Psoas muscle (tissue), 8 donors: ENCODE results near the gene ZDHHC3. TPM values are rescaled to one million over a fixed set of nuclear protein-coding genes. Genes with fewer than 3 reads are reported as not detected.

Source experiments
- ATAC-seq, 4 donors: fragments of 200-7000 bp; cut with Tn5 transposase; one replicate each; pipeline ENCODE4 v1.9.1; 2020; ENCODE audit warnings: moderate library complexity in 3 of 4, mild to moderate bottlenecking in 2 of 4
- DNase-seq, 2 donors: peaks; one replicate each; pipeline ENCODE4 v3.0.0-alpha.2; 2020
- H3K27ac ChIP-seq: fragments of 200-600 bp; one replicate; pipeline ENCODE4 v1.8.0; 2022
- H3K27me3 ChIP-seq, 3 donors: fragments of 200-600 bp in 1 of 3; one replicate each; pipeline versions ENCODE4 v1.6.1 to v1.8.0; 2013 to 2022; ENCODE audit warnings: low read length in 2 of 3, mild to moderate bottlenecking in 2 of 3, moderate library complexity in 1 of 3; ENCODE audit not compliant: insufficient read depth in 3 of 3
- H3K36me3 ChIP-seq, 2 donors: fragments of 200-600 bp in 1 of 2; one replicate each; pipeline versions ENCODE4 v1.6.1 to v1.8.0; 2013 to 2022; ENCODE audit warnings: low read depth in 1 of 2, mild to moderate bottlenecking in 1 of 2, moderate library complexity in 1 of 2; ENCODE audit not compliant: insufficient read depth in 1 of 2
- H3K4me1 ChIP-seq: fragments of 200-600 bp; one replicate; pipeline ENCODE4 v1.8.0; 2022
- H3K4me3 ChIP-seq: fragments of 200-600 bp; one replicate; pipeline ENCODE4 v1.8.0; 2022; ENCODE audit warnings: mild to moderate bottlenecking
- H3K9me3 ChIP-seq: fragments of 200-600 bp; one replicate; pipeline ENCODE4 v1.8.0; 2022
- CTCF ChIP-seq: fragments of 200-600 bp; IDR thresholded peaks from one replicate; pipeline ENCODE4 v1.8.0; 2022; ENCODE audit warnings: antibody characterized with exemption
- WGBS, 3 donors: extraction: QIAGEN DNeasy Blood & Tissue Kit; methylation state at CpG; one replicate each; pipeline versions ENCODE4 v1.1.6 to v1.1.7; 2013; 5-methylcytosine and 5-hydroxymethylcytosine counted together
- intact Hi-C, 2 donors: fragments of 100-400 bp; cut with DNase I; formaldehyde crosslinking; loops; one replicate each; pipeline versions ENCODE4 v1.11.0 to v1.14.2; 2022
- polyA plus RNA-seq, 3 donors: library from polyadenylated mRNA; stranded (reverse); fragments of 200-250 nt; gene quantifications; one replicate each; pipeline ENCODE4 v1.2.3, GENCODE V29; 2013
- total RNA-seq, 4 donors: library from RNA; stranded (reverse); fragmentation: NEBNext Ultra II Directional in 2 of 4; extraction: Animal tissue kit (Norgen Biotek cat#: 25700) in 2 of 4; gene quantifications; one replicate each; pipeline versions ENCODE4 v1.2.1 to v1.2.4, GENCODE V29; 2021 to 2023
- donor health status: healthy with polysubstance abuse.
- donor health status: DM: no; HTN: no; CAD: no; lungs with moderate emphysema.
- donor health status: Bipolar disorder and iron deficiency.
- donor health status: healthy.
- donor health status: DM: yes; HTN: yes; CAD: no.
- donor health status: DM: no; HTN: no; CAD: no.
- donor health status: DM: no; HTN: no; CAD: no.
- donor health status: DM: yes; HTN: yes; CAD: no.

Gene ZDHHC3
- total and polyA plus RNA-seq, 7 donors: 22.2 to 58.3 (median 40.8) TPM

- intact Hi-C loops: loop anchor here in 1 of 2 donors (2.0 to 10.0 kb wide), 2 partner anchors 383 to 591 kb away; no protein-coding TSS in a partner anchor
- H3K27ac ChIP-seq: no peak overlapping the region
- TF ChIP-seq CTCF: no peak
- H3K9me3 ChIP-seq: no peaks in the 10 kb centered on the region
- ATAC-seq (peak in 1 of 4 donors; percentile 10), DNase-seq (no peak)
- H3K4me3 ChIP-seq: no peak overlapping the region
- peaks cover 0 to 20% of the 10 kb centered on the region in 2 donors for H3K36me3 ChIP-seq
- H3K27me3 ChIP-seq: no peaks in the 10 kb centered on the region
- H3K4me1 ChIP-seq: no peaks in the 10 kb centered on the region
- WGBS, 3 donors: 63 to 80% (median 73%) methylated on average over 8 of the region's 8 CpGs
Measured at GRCh38 chr3:44915702-44916438, 60.1 kb downstream of the ZDHHC3 start.

GRCh38 chr3:44914936-44915335 is 61.0 kb downstream of the ZDHHC3 start:
- H3K4me1 ChIP-seq: no peaks in the 10 kb centered on the region
- no peaks in the 10 kb centered on the region for H3K27me3 ChIP-seq
- H3K27ac ChIP-seq: no peak overlapping the region
- peak; percentile 16 for TF ChIP-seq CTCF
- no peaks in the 10 kb centered on the region for H3K9me3 ChIP-seq
- ATAC-seq (peak in 2 of 4 donors; percentile 47 to 52), DNase-seq (no peak)
- no peak overlapping the region for H3K4me3 ChIP-seq
- WGBS, 3 donors: 54 to 71% (median 59%) methylated on average over 4 of the region's 4 CpGs
- H3K36me3 ChIP-seq: peaks cover 0 to 20% of the 10 kb centered on the region in 2 donors
- intact Hi-C loops: loop anchor here (2.0 to 10.0 kb wide), 4 partner anchors 153 to 590 kb away; partner anchors contain the start of genes KIAA1143 (in 1 of the 2) and KIF15 (in 1 of the 2)

- H3K27me3 ChIP-seq: no peaks in the 10 kb centered on the region
- DNase-seq (peak; percentile 52 to 72), ATAC-seq (peak; percentile 63 to 83 (median 75))
- no peaks in the 10 kb centered on the region for H3K4me1 ChIP-seq
- no peak overlapping the region for H3K4me3 ChIP-seq
- peak; percentile 71 for TF ChIP-seq CTCF
- no peak overlapping the region for H3K27ac ChIP-seq
- H3K36me3 ChIP-seq: peaks cover 0 to 12% of the 10 kb centered on the region in 2 donors
- intact Hi-C loops: loop anchor here (2.0 to 10.0 kb wide), 4 partner anchors 152 to 589 kb away; partner anchors contain the start of genes KIAA1143 (in 1 of the 2) and KIF15 (in 1 of the 2)
- 22 to 34% (median 25%) methylated on average over 4 of the region's 4 CpGs for WGBS, 3 donors
- no peaks in the 10 kb centered on the region for H3K9me3 ChIP-seq
Measured at GRCh38 chr3:44913868-44914468, 62.0 kb downstream of the ZDHHC3 start.

- WGBS, 3 donors: 84 to 93% (median 88%) methylated on average over 3 of the region's 3 CpGs
- Histone ChIP-seq H3K36me3 (no peaks in the 10 kb centered on the region), H3K4me1 (no peaks in the 10 kb centered on the region), H3K27ac (no peak overlapping the region), H3K9me3 (no peaks in the 10 kb centered on the region), H3K4me3 (no peak overlapping the region), H3K27me3 (no peaks in the 10 kb centered on the region)
- TF ChIP-seq CTCF: no peak
- intact Hi-C loops: loop anchor here (5.0 to 10.0 kb wide), 3 partner anchors 148 to 586 kb away; partner anchors contain the start of genes KIAA1143 (in 1 of the 2) and KIF15 (in 1 of the 2)
- DNase-seq (no peak), ATAC-seq (no peak)
Measured at GRCh38 chr3:44910693-44911092, 65.3 kb downstream of the ZDHHC3 start.
